GM18517 (cell line): ENCODE results near the gene GRIP2.

Experiments
- ATAC-seq: cut with Tn5 transposase; IDR thresholded peaks from one replicate; pipeline ENCODE4 v1.9.1; 2021; ENCODE audit warnings: mild to moderate bottlenecking, moderate library complexity; ENCODE audit not compliant: unreplicated experiment

GRIP2 gene

DNA sequence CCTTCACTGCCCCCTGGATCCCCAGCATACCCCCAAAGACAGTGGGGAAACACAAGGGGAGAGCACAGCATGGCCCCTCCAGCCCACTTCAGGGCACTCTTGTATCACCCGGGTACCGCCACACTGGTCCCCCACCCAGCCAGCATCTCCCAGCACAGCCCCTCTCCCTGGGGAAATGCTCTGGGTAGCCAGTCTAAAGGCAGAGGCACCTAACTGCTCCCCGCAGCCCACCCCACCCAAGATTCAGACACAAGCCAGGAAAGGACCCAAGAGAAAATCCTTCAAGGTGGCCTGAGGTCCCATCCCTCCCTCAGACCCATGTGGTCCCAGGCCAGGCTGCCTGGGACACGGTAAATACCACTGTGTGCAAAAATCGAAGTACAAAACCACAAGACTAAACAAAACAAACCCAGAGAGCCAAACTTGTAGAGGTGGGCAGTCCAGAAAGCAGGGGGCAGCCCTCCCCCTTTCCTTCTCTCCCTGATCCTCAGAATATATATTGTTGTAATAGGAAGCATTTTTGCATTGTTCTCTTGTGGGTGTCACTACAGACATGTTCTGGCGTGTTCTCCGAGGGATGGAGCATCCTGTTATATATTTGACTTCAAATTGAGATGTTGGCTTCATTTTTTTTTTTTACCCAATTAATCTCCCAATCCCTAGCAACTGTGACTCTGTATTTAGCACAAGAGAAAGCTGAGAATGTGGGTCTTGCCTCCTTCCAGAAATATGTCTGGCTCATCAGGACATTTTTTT, 51.7 kb downstream of the GRIP2 start:
- ATAC-seq = no peak

DNA sequence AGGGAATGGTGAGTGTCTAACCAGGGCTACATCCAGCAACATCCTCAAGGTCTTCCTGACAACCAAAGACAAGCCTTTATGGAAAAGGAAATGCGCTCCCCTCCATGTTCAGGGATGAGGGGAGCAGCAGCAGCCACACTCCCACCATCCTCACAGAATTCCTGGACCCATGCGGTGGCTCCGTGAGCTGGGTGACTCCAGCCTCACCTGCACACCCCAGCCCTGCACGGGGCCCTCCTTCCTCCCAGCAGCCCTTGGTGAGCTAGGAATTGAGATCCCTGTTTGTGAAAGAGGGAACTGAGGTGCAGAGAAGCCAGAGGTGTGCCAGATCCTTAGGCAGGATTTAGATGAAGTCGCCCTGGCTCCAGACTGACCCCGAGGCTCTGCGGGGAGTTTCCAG, 52.3 kb downstream of the GRIP2 start:
- no peak for ATAC-seq

DNA sequence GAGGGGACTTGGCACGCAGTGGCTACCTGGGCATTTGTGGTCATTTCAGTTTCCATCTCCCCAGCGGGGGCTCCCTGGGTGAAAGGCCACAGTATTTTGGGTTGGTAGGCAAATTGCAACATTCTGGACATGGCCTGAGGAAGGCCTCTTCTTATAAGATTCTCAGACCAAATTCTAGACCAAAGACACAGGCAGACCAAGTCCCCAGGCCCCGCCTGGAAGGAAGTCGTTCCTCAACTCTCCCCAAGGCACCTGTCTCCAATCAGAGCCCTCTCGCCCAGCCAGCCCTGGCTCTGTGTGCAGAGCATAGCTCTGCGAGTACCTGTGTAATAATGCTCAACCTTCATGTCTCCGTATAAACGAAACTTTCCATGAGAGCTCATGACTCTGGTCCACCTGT, 53.1 kb downstream of the GRIP2 start:
- ATAC-seq = no peak

DNA sequence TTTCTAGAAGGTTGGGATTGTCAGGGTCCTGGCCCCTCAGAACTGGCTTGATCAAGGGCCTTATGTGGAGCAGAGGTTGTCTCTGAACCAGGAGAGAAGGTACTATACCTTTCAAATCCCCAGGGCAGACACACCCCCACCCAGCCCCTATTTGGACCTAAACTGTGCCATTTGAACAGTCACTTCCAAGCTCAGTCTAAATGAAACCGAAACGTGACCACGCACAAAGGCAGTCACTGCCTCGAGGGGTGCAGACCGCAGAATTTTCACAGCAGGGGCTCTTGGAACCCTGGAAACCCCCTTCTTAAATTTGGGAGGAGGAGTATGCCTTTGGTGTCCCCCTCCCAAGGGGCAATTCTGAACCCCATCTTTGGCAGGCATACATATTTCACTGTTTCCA, 53.7 kb downstream of the GRIP2 start:
- no peak for ATAC-seq

DNA sequence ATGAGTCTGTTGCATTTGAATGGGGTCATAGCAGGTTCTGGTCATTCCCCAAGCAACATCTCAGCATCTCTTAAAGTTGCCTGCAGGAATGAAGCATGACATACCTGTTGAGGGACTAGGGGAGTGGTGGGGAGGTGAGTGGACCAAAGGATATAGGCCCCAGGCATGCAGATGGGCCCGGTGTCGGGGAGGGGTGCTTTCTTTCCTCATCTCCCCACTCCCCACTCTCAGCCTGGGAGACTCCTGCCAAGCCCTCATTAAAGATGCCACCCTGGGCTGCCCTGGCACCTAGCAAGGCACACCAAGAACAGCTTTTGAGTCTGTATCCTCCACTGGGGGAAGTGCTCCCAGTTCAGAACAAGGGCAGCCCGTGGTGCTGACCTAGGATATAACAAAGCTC, 54.2 kb downstream of the GRIP2 start:
- no peak for ATAC-seq

DNA sequence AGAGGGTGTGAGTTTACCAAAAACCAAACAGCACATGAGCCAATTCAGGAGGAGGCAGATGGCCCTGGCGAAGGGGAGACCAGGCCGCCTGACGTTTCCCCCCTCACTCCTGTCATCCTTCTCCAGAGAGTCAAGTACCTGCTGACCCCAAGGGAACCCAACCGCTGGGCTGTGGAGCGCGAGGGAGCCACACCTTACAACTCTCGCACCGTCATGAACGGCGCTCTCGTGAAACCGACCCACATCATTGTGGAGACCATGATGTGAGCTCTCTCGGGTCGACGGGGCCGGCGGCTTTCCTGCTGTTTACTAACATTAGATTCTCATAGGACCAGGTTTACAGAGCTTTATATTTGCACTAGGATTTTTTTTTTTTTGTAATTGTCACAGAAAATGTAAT, 55.4 kb downstream of the GRIP2 start:
- no peak for ATAC-seq

DNA sequence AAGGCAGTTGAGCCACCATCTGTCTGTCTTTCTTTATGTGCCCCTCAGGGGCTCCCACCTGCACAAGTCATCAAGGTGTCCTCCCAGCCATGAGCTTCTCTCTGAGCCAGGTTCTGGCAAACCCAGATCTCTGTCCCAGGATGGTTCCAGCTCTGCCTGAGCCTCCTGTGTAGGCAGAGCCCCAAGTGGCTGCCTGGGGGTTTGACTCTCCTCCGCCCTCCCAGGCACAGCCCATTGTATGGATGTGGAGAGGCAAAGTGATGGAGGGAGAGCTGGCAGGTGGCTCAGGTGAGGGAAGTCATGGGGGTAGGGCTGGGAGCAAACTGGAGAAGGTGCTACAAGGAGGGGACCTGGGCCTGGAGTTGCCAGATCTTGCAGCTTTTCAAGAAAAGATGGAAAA, 56.9 kb downstream of the GRIP2 start:
- ATAC-seq = no peak

DNA sequence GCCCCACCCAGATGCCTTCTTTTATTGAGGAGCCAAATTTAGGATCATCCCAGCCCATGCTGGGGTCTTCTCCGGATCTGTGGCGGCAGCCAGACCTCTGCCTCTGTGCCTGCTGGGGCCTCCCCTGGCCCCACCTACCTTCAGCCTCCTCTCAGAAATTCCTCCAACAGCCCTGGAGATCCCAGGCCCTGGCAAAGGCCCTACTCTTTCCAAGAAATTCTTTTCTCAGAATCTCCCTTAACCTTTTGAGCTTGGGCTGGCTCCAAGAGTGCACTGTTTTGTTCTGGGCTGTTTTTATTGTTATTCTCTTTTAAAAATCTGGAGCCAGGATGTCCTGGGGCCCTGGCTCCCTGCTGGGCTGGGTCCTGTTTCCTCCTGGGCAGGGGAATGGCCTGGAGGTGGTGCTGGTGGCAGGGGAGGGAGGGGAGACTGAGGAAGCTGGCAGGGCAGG, 57.8 kb downstream of the GRIP2 start:
- no peak for ATAC-seq

DNA sequence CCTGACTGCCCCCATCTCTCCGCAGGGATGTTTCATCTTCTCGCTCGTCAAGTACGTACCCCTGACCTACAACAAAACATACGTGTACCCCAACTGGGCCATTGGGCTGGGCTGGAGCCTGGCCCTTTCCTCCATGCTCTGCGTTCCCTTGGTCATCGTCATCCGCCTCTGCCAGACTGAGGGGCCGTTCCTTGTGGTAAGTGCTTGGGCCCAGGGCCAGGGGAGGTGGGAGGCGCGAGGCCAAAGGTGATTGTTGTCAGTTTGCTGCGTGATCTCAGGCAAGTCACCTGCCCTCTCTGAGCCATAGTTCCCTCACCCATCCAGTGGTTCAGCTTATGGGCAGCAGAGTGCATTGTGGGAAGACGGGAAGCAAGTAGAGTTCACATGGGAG, 58.5 kb downstream of the GRIP2 start:
- ATAC-seq = no peak

DNA sequence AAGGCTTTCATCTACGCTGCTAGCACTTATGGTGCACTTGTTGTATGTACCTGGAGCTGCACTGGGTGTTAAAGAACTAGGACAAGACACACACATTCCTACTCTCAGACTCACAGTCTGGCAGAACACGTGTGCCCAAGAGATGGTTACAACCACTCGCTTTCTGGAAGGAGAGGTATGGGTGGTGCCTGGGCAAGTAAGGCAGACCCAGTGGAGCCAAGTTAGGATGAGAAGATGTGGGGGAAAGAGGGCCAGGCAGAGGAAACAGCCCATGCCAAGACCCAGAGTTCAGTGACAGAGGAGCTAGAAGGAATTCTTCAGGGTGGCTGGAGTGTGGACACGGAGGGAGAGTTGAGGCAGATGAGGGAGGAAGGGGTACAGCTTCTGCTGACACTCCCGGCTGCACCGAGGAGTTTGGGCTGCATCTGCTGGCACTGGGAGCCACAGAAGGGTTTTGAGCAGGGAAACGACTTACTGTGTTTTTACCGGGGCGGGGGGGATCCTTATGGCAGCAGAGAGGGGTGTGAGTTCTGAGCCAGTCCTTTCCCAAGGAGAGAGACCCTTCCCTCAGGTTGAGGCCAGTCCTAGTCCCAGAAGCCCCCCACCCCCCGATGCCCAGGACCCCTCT, 59.0 kb downstream of the GRIP2 start:
- ATAC-seq = no peak

DNA sequence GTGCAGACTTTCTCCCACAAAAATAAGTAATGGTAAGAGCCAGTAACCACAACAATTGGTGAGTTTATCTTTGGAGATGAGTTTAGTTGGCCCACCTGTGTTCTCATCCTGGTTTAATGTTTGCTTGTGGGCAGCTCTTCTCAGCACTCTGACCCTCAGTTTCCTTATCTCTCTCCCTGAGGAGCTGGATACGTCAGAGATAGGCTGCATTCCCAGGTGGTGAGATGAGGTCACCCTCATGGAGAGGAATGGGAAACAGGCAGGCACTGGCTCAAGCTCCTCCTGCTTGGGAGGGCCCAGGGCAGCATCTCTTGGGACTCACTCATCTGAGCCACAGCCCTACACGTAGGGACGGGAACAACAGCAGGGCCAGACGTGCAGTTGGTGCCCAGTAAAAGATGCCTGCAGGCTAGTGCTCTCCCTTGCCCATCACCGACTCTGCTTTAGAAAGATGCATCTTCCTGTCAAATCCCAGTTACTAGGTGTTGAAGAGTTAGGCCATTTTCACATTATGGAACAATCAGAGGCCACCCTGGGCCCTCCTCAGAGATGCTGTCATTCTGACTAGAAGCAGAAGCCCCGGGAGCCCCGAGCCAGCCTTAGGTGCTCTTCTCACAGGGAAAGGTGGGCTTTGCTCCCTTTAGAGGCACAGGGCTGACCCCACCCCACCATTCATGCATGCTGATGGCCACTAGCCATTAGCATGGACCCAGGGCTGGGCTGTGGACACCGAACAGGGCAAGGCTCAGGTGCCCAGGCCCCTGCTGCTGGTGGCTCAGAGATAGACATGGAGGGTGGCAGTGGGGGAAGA, 59.7 kb downstream of the GRIP2 start:
- ATAC-seq = no peak

DNA sequence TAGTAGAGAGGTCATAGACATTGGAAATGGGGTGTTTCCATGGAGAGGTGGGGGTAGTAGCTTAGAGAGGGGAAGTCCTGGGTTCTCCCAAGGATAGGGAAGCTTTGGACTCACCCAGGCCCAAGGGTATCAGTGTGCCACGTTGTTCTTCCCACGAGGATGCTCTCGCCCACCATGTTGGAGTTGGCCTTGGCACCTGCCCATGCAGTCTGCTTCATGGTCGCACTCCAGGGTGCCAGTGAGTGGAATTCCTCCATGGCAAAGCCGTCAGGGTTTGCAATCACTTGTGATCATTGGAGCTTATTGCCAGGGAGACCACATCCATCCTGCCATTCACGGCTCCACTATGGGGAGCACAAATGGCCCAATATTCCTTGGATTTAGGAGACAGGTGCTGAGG, 60.6 kb downstream of the GRIP2 start:
- ATAC-seq = no peak

DNA sequence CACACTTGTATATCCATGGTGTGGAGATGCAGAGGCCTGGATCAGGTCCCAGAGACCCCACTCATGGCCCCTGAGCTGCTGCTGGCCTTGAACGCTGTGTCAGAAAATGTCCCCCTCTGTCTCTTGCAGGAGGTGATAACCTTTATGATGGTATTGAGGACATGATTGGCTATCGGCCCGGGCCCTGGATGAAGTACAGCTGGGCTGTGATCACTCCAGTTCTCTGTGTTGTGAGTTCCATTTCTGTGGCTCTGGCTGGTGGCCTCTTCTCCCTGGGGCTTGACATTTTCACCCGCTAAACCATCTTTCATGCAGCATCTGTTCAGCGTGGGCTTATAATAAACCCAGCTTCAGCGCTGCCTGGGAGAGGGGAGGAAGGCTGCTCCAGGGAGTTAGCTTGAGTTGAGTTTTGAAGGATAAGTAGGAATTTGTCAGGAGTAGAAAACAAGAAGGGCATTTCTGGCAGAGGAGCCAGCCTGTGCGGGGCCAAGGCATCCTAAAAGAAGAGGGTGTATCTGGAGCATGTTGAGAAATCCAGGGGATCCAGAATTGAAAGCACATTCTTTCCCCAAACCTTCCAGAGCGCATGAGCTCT, 61.1 kb downstream of the GRIP2 start:
- no peak for ATAC-seq

DNA sequence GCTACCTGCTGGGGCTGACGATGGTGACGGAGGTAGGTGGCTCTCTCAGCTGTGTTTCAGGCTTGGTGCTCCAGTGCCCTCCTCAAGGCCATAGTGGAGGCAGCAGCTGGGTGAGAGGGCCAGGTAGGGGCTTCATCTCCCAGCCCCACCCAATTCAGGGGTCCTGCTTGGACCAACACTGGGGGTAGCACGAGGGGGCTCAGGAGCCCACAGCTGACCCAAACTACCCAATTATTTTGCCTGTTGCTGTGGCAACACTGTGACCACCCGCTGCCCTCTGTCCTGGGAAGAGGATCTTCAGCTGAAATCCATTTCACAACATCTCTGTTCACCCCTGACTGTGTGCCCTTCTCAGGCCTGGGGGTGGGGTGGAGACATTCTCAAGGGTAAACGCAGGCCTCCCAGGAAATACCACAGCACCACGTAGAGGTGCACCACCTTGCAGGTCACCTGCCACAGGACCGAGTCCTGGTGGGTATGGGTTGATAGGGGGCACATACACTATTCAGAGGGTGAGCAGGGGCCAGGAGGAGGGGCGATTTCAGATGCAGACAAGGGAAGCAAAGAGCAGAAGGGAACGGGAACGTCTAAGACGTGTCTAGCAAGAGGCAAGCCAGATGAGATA, 62.7 kb downstream of the GRIP2 start:
- no peak for ATAC-seq

DNA sequence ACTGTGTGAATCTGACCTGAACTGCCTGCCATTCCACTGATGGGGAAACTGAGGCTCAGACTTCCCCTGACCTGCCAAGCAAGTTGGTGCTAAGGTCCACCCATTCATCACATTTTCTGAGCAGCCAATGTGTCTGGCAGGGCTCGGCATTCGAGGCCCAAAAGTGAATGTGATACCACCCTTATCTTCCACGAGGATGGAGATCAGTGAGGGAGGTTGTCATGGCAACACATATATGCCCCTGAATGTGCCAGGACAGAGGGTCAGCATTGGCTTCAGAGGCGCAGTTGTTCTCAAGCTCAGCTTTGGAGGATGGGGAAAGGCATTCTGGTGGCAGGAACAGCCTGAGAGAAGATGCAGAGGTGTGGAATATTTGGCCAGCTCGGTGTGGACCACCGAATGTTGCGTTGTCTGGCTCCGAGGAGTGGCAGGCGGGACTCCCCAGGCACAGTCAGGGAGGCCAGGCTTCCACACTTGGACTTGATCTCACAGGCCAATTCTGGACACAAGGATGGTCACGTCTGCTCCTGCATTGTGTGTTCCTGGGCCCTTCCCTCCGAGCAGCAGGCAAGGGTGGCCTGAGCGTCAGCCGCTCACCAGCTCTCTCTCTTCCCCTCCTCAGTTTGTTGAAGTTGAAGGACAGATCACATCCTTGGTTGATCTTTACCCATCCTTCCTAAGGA, 63.4 kb downstream of the GRIP2 start:
- no peak for ATAC-seq

DNA sequence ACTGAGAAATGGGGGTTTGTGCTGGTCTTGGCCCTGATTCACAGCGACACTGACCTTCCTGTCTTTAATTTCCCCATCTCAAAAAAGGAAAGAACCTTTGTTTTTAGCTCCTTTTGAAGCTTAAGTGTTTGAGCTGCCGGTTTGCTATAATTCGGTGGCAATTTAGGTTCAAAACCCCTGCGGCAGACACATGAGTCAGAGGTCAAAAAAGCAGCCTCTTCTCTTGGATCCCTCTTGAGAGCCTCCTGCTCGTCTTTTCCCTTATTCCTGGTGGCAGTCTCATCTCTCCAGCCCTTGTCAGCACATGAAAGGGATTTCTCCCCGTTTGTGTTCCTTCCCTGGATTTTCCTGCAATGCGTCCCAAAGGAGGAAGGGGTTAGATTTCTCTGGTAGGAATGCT, 64.5 kb downstream of the GRIP2 start:
- no peak for ATAC-seq

DNA sequence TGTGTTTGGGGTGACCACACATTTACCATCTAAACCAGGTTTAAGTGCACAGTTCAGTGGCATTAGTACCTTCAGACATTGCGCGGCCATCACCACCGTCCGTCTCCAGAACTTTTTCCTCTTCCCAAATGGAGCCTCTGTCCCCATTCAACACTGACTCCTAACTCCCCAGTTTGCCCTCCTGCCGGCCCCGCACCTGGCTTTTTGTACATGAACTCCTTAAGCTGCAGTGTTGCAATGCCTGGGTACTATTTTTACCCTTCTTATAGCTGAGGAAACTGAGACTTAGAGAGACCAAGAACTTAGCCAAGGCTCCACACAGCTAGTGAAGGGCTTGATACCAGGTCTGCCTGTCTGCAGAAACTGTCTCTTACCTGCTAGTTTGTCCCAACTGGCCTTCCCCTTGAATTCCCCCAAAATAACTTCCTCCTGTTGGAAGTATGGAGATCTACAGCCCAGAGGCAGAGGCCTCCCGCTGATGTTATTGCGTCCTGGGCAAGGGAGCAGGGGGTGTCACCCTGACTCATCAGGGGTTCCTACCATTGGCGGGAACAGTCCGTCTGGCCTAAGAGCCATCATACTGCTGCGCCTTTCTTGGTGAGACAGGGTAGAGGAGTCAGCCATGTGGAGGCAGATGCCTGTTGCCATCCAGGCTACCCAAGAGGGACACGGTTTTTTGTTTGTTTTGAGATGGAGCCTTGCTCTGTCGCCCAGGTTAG, 65.6 kb downstream of the GRIP2 start:
- ATAC-seq = no peak

DNA sequence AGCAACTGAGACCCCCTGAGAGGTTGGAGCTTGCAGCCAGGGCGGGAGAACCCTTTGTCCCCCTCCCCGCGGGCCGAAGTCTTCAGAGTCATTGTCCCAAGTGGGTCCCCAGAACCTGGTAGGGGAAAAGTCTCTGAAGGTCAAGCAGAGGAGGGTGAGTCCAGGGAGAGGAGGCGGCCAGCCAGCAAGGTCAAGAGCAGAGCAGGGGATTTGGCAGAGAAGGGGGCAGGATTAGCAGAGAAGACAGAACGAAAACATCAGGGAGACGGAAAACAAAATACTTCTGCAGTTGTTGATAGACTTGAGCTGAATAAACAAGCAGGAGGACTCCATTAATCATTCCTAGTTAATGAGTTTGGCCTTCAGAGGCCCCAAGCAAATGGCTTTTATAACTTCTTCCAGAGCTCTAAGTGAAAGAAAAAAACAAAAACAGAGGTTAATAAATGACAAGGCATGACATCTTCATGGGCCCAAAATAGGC, 66.7 kb downstream of the GRIP2 start:
- ATAC-seq = no peak

DNA sequence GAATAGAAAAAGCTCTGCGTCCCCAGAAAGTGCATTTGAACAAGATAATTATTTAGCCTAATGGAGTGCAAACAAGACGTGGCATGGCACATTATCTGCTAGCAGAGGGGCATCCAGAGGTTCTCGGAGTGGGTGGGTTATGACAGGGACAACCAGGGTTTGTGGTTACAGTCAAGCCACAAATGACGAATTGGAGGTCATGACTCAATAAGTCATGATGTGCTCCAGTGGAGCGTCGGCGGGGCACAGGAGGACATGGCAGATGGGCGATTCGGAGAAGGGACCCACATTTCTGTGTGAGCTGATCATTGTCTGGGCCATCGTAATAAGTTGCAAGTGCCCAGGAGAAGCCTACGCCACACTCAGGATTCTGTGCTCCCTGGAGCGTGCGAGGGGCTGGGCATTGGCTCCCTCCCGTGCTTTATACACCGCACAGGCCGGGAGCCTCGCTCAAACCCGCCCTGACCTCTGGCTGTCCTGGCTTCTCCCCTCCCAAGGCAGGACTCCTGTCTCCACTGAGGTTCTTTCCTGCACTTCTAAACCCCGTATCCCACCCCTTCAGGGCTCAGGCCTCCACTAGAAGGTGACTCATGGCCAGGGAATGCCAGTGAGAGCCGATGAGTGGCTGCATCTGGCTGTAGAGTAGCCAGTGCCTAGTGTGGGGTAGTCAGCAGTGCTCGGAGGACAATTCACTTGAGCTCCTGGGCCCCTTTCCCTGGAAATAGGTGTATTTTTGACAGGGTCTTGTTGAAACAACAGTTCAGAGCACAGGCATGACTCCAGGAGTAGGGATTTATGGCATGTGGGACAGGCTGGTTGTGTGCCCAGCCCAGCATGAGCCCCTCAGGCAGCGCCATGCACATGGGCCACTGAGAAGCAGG, 67.4 kb downstream of the GRIP2 start:
- ATAC-seq = no peak
